CD8-positive, alpha-beta memory T cell (primary cell): ENCODE results near the gene TBC1D14. TPM values are rescaled to one million over a fixed set of nuclear protein-coding genes. Genes with fewer than 3 reads are reported as not detected.

Experiments
- CTCF ChIA-PET: fragments of 350-600 bp; sonication (Branson Sonifier 250); formaldehyde crosslinking; loops from one replicate; lab custom pipeline; 2021; ENCODE audit warnings: antibody characterized with exemption; lab: Charles Lee
- POLR2A ChIA-PET: fragments of 350-600 bp; sonication (Branson Sonifier 250); formaldehyde crosslinking; loops from one replicate; lab custom pipeline; 2021; ENCODE audit warnings: antibody characterized with exemption; lab: Charles Lee
- DNase-seq, 5 donors: peaks; one replicate each; pipeline versions ENCODE4 v3.0.0 to v3.0.0-alpha.2; 2020 to 2022; ENCODE audit warnings: mixed read lengths in 1 of 5
- H3K27ac ChIP-seq: one replicate; pipeline ENCODE4 v1.7.0; 2013; ENCODE audit warnings: low read depth, mild to moderate bottlenecking, low read length, moderate library complexity
- H3K27me3 ChIP-seq: 2 replicates; pipeline ENCODE4 v1.7.0; 2013; ENCODE audit warnings: low read length, mild to moderate bottlenecking; ENCODE audit not compliant: insufficient read depth, poor library complexity, severe bottlenecking
- H3K36me3 ChIP-seq: 2 replicates; pipeline ENCODE4 v1.7.0; 2013; ENCODE audit warnings: mild to moderate bottlenecking, low read length, moderate library complexity; ENCODE audit not compliant: insufficient read depth
- H3K4me1 ChIP-seq: 2 replicates; pipeline ENCODE4 v1.7.0; 2013; ENCODE audit warnings: mild to moderate bottlenecking, low read length, moderate library complexity; ENCODE audit not compliant: insufficient read depth
- H3K4me3 ChIP-seq: 2 replicates; pipeline ENCODE4 v1.7.0; 2013; ENCODE audit warnings: mild to moderate bottlenecking, low read length
- H3K9me3 ChIP-seq: 2 replicates; pipeline ENCODE4 v1.7.0; 2013; ENCODE audit warnings: mild to moderate bottlenecking, low read length
- H3K27ac Mint-ChIP-seq, 8 donors: one replicate each; pipeline ENCODE4 v1.8.0; 2020 to 2021; ENCODE audit warnings: mixed read lengths in 8 of 8, mild to moderate bottlenecking in 6 of 8, inconsistent platforms in 3 of 8, moderate library complexity in 3 of 8
- H3K27me3 Mint-ChIP-seq, 2 donors: one replicate each; pipeline ENCODE4 v1.8.0; 2020 to 2021; ENCODE audit warnings: mixed read lengths in 2 of 2, mild to moderate bottlenecking in 1 of 2, moderate library complexity in 1 of 2
- H3K36me3 Mint-ChIP-seq, 3 donors: one replicate each; pipeline ENCODE4 v1.8.0; 2020 to 2021; ENCODE audit warnings: mixed read lengths in 3 of 3, inconsistent platforms in 1 of 3, mild to moderate bottlenecking in 1 of 3
- H3K4me1 Mint-ChIP-seq, 3 donors: one replicate each; pipeline ENCODE4 v1.8.0; 2020 to 2021; ENCODE audit warnings: mixed read lengths in 3 of 3, inconsistent platforms in 1 of 3, mild to moderate bottlenecking in 1 of 3
- H3K4me3 Mint-ChIP-seq, 7 donors: one replicate each; pipeline ENCODE4 v1.8.0; 2020 to 2021; ENCODE audit warnings: mixed read lengths in 7 of 7, mild to moderate bottlenecking in 6 of 7, moderate library complexity in 4 of 7, inconsistent platforms in 2 of 7
- H3K9me3 Mint-ChIP-seq, 5 donors: one replicate each; pipeline ENCODE4 v1.8.0; 2020 to 2022; ENCODE audit warnings: mixed read lengths in 5 of 5, mild to moderate bottlenecking in 3 of 5, moderate library complexity in 2 of 5, inconsistent platforms in 1 of 5
- polyA plus RNA-seq: library from polyadenylated mRNA; unstranded; fragments of 300-500 nt; fragmentation: Illumina TruSeq; gene quantifications from one replicate; pipeline ENCODE4 v1.2.3, GENCODE V29; 2021
- total RNA-seq, 2 experiments: library from RNA; stranded (reverse); gene quantifications; one replicate each; pipeline ENCODE4 v1.2.3, GENCODE V29; 2021

TBC1D14 gene
- total and polyA plus RNA-seq, 3 experiments from 2014 or later, result 38.0 to 48.5 (median 43.7) TPM

DNA sequence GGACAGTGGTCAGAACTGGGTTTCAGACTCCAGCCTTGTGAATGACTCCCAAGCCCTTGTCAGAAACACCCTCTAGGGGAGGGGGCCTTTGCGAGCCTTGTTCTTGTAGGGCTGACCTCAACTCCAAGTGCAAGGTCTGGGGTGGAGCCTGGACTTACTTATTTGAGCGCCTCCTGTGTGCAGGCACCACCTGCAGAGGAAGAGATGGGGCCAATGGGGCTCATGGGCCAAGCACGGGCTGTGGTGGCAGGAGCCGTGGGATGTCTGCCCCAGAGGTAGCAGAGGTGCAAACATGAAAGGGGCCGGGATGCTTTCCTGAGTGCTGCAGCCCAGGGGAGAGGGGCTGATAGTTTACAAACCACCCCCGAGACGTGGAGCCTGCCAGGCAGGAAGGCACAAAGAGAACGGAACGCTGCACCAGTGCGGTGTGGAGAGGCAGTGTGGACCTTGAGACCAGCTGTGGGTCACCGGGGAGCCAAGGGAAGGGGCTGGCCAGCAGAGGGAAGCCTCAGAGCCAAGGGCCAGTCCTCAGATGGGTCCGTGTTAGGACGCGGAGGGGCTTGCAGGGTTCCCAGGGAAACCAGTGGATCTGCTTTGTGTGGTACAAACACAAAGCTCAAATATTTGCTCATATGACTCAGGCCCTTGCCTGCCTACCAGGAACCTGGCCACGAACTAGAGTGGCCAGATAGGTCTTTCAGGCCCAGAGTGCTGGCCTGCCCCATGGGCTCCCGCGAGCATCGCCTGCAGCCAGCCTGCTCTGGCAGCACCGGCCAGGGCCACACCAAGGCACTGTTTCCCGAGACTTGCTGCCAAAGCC, 124.8 kb downstream of the TBC1D14 start:
- no peaks in the 10 kb centered on the region for H3K9me3 ChIP-seq
- Mint-ChIP-seq H3K27me3 (no peaks in the 10 kb centered on the region), H3K4me3 (no peak overlapping the region), H3K36me3 (peaks cover 0 to 32% (median 7%) of the 10 kb centered on the region in 3 donors), H3K4me1 (peaks cover 0 to 8% (median 0%) of the 10 kb centered on the region in 3 donors), H3K9me3 (no peaks in the 10 kb centered on the region), H3K27ac (peak overlapping the region in 1 of 8 donors; percentile 41)
- ChIA-PET POLR2A (no interaction called here), CTCF (interaction anchor here (0.8 to 1.8 kb wide), 2 partner anchors 9 to 37 kb away, joined by 4 to 8 read pairs; partner anchors contain the start of gene TADA2B)
- peaks cover 10% of the 10 kb centered on the region for H3K36me3 ChIP-seq
- no peak for DNase-seq
- H3K4me3 ChIP-seq, result no peak overlapping the region
- no peaks in the 10 kb centered on the region for H3K27me3 ChIP-seq
- no peaks in the 10 kb centered on the region for H3K4me1 ChIP-seq
- H3K27ac ChIP-seq, result no peak overlapping the region

DNA sequence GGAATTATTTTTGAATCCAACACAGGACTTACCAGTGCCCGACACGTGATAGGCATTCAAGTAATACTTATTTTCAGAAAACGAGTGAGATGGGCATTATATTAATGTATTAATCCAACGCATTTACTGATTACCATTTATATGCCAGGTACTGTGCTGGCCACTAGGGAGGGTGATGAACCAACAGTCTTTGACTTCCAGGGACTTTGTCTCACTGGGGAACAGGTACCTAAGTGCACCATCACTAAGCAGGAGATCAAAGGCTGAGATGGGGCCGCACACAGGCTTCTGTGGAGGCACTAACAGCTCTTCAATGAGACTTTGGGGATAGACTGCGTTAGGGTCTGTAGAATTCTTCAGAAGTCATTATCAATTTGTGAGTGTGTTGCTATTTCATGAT, 127.8 kb downstream of the TBC1D14 start:
- Histone ChIP-seq H3K36me3 (no peaks in the 10 kb centered on the region), H3K27me3 (no peaks in the 10 kb centered on the region), H3K27ac (no peak overlapping the region), H3K9me3 (no peaks in the 10 kb centered on the region), H3K4me3 (no peak overlapping the region), H3K4me1 (no peaks in the 10 kb centered on the region)
- ChIA-PET CTCF (no interaction called here), POLR2A (no interaction called here)
- DNase-seq, result no peak
- Mint-ChIP-seq H3K4me1 (peaks cover 0 to 17% (median 0%) of the 10 kb centered on the region in 3 donors), H3K4me3 (peak overlapping the region in 1 of 7 donors; percentile 32), H3K27me3 (no peaks in the 10 kb centered on the region), H3K9me3 (no peaks in the 10 kb centered on the region), H3K27ac (peak overlapping the region in 3 of 8 donors; percentile 15 to 47 (median 24)), H3K36me3 (peaks cover 0 to 4% (median 0%) of the 10 kb centered on the region in 3 donors)

DNA sequence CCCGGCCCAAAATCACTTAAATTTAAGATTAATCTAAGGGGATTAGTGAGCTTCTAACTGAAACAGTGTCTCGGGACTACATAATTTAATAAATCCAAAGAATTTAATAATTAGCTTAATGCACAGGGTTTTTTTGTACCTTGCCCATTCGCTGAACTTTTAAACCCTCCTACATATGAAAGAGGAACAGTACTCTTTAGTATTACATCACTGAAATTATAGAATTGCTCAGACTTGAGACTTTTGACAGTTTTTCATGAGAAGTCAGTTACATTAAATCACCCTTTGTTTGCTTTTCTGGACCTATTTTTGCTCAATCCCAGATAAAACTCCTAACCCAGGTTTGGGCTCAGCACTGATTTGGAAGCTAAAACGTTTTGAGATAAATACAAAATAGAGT, 131.1 kb downstream of the TBC1D14 start:
- Mint-ChIP-seq H3K4me1 (peaks cover 19 to 40% (median 22%) of the 10 kb centered on the region in 3 donors), H3K27me3 (no peaks in the 10 kb centered on the region), H3K27ac (peak overlapping the region in 2 of 8 donors; percentile 17 to 96), H3K9me3 (no peaks in the 10 kb centered on the region), H3K4me3 (peak overlapping the region in 6 of 7 donors; percentile 23 to 84 (median 65)), H3K36me3 (peaks cover 0 to 23% (median 0%) of the 10 kb centered on the region in 3 donors)
- no peaks in the 10 kb centered on the region for H3K27me3 ChIP-seq
- POLR2A ChIA-PET, result interaction anchor here (1.0 kb wide), 1 partner anchor 27 kb away, joined by 5 read pairs; the partner anchor contains the start of gene GRPEL1
- H3K4me1 ChIP-seq, result peaks cover 18% of the 10 kb centered on the region
- no peaks in the 10 kb centered on the region for H3K9me3 ChIP-seq
- H3K27ac ChIP-seq, result no peak overlapping the region
- H3K4me3 ChIP-seq, result no peak overlapping the region
- CTCF ChIA-PET, result interaction anchor here (1.3 to 9.1 kb wide), 2 partner anchors 27 to 131 kb away, joined by 5 to 131 read pairs; partner anchors contain the start of genes GRPEL1 and TBC1D14
- DNase-seq, result no peak
- H3K36me3 ChIP-seq, result no peaks in the 10 kb centered on the region

GRCh38 chr4:7041246-7041645, 131.6 kb downstream of the TBC1D14 start:
- Mint-ChIP-seq H3K27ac (peak overlapping the region in 3 of 8 donors; percentile 11 to 96 (median 82)), H3K4me3 (peak overlapping the region; percentile 23 to 84 (median 77)), H3K36me3 (peaks cover 0 to 25% (median 0%) of the 10 kb centered on the region in 3 donors), H3K9me3 (no peaks in the 10 kb centered on the region), H3K27me3 (no peaks in the 10 kb centered on the region), H3K4me1 (peaks cover 24 to 44% (median 26%) of the 10 kb centered on the region in 3 donors)
- H3K9me3 ChIP-seq, result no peaks in the 10 kb centered on the region
- H3K27ac ChIP-seq, result no peak overlapping the region
- no peaks in the 10 kb centered on the region for H3K36me3 ChIP-seq
- peaks cover 23% of the 10 kb centered on the region for H3K4me1 ChIP-seq
- no peaks in the 10 kb centered on the region for H3K27me3 ChIP-seq
- POLR2A ChIA-PET, result interaction anchor here (1.0 to 4.7 kb wide), 2 partner anchors 26 to 27 kb away, joined by 5 to 82 read pairs; partner anchors contain the start of gene GRPEL1
- DNase-seq, result no peak
- CTCF ChIA-PET, result interaction anchor here (1.1 to 9.1 kb wide), 4 partner anchors 27 to 321 kb away, joined by 3 to 131 read pairs (median 5); partner anchors contain the start of genes GRPEL1 and TBC1D14
- H3K4me3 ChIP-seq, result no peak overlapping the region

GRCh38 chr4:7041801-7042502, 132.3 kb downstream of the TBC1D14 start:
- Histone ChIP-seq H3K27me3 (no peaks in the 10 kb centered on the region), H3K4me1 (peaks cover 30% of the 10 kb centered on the region), H3K27ac (no peak overlapping the region), H3K4me3 (peak overlapping the region; percentile 63), H3K36me3 (no peaks in the 10 kb centered on the region), H3K9me3 (no peaks in the 10 kb centered on the region)
- POLR2A ChIA-PET, result interaction anchor here (0.6 to 4.7 kb wide), 4 partner anchors 26 to 401 kb away, joined by 3 to 82 read pairs (median 10); partner anchors contain the start of genes GRPEL1, MRFAP1 and TBC1D14
- peaks cover 31 to 50% (median 34%) of the 10 kb centered on the region in 3 donors for H3K4me1 Mint-ChIP-seq
- peak in 2 of 5 donors; percentile 29 to 58 for DNase-seq
- H3K36me3 Mint-ChIP-seq, result peaks cover 0 to 32% (median 0%) of the 10 kb centered on the region in 3 donors
- no peaks in the 10 kb centered on the region for H3K9me3 Mint-ChIP-seq
- peak overlapping the region; percentile 73 to 89 (median 76) for H3K4me3 Mint-ChIP-seq
- H3K27ac Mint-ChIP-seq, result peak overlapping the region in 7 of 8 donors; percentile 24 to 96 (median 70)
- CTCF ChIA-PET, result interaction anchor here (0.8 to 9.1 kb wide), 12 partner anchors 14 to 325 kb away, joined by 3 to 131 read pairs (median 4); partner anchors contain the start of gene GRPEL1
- no peaks in the 10 kb centered on the region for H3K27me3 Mint-ChIP-seq

DNA sequence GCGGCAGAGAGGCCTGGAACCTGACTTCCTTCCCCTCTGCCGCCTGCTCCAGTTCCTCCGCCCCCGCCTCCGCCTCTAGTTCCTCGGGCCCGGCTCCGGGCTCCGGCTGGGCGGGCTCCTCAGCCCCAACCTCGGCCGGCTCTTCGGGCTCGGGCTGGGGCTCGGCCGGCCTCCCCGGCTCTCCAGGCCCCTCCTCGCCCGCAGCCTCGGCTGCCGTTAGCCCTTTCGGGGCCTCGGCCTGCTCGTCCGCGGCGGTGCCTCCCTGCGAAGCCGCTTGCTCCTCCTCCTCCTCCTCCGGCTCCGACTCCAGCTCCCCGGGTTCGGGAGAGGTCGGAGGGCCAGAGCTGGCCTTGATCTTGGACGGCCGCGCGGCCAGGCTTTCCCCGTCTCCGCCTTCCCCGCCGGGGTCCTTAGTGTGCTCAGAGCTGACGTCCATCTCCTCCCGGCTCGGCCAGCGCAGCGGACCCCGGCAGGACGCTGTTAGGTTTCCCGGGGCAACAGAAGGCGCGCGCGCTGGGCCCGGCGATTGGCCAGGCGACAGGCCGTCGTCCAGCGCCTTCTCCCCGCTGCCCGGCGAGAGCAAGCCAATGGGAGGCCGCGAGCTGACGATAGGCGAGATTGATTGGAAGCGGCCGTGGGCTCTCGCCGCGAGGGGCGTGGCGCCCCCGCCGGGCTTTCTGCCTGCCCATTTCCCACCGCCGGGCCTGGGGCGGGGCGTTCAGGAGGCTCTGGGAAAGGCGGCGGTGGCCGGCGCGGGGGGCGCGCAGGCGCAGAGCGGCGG, 133.1 kb downstream of the TBC1D14 start:
- ChIA-PET POLR2A (interaction anchor here (0.6 to 4.7 kb wide), 16 partner anchors 13 to 402 kb away, joined by 3 to 82 read pairs (median 6); partner anchors contain the start of genes GRPEL1, MRFAP1 and TBC1D14), CTCF (interaction anchor here (0.6 to 9.1 kb wide), 20 partner anchors 8 to 353 kb away, joined by 3 to 131 read pairs (median 4); partner anchors contain the start of genes GRPEL1 and TBC1D14)
- Histone ChIP-seq H3K4me1 (peaks cover 38% of the 10 kb centered on the region), H3K27ac (peak overlapping the region; percentile 35), H3K9me3 (no peaks in the 10 kb centered on the region), H3K4me3 (peak overlapping the region; percentile 63), H3K27me3 (no peaks in the 10 kb centered on the region), H3K36me3 (no peaks in the 10 kb centered on the region)
- peak; percentile 85 to 93 (median 91) for DNase-seq
- H3K4me1 Mint-ChIP-seq, result peaks cover 39 to 51% (median 40%) of the 10 kb centered on the region in 3 donors
- no peaks in the 10 kb centered on the region for H3K9me3 Mint-ChIP-seq
- peak overlapping the region; percentile 89 to 94 (median 90) for H3K4me3 Mint-ChIP-seq
- H3K36me3 Mint-ChIP-seq, result peaks cover 0 to 38% (median 1%) of the 10 kb centered on the region in 3 donors
- H3K27me3 Mint-ChIP-seq, result no peaks in the 10 kb centered on the region
- peak overlapping the region; percentile 57 to 96 (median 86) for H3K27ac Mint-ChIP-seq
